H1 (cell line): ENCODE data around the gene FSTL4. TPM values are rescaled to one million over a fixed set of nuclear protein-coding genes. Genes with fewer than 3 reads are reported as not detected.

ENCODE experiments used
- ATF3 ChIP-seq: IDR thresholded peaks from 2 replicates; pipeline ENCODE4 v1.6.1; 2011; ENCODE audit warnings: low read depth, mild to moderate bottlenecking, low read length; ENCODE audit not compliant: insufficient read depth
- E2F6 ChIP-seq: IDR thresholded peaks from 2 replicates; pipeline ENCODE4 v1.6.1; 2012; ENCODE audit warnings: inconsistent platforms
- JUND ChIP-seq: IDR thresholded peaks from 2 replicates; pipeline ENCODE4 v1.6.1; 2011; ENCODE audit warnings: mild to moderate bottlenecking, improper control_type of control experiment, low read length
- TAF7 ChIP-seq: optimal IDR thresholded peaks from 2 replicates; pipeline ENCODE3; 2011; ENCODE audit warnings: low read depth, mild to moderate bottlenecking, inconsistent platforms, low read length, moderate library complexity, borderline replicate concordance
- polyA plus RNA-seq, 7 experiments: library from polyadenylated mRNA; depleted of rRNA in 3 of 7; stranded (reverse) in 5 of 7; unstranded in 2 of 7; fragments of >200 nt in 5 of 7; fragments of 200-250 nt in 2 of 7; gene quantifications; 1 replicate in 5 of 7; 2 replicates in 1 of 7; 4 replicates in 1 of 7; pipeline versions ENCODE4 v1.2.1 to v1.2.3, GENCODE V29; 2011 to 2013; ENCODE audit warnings: missing spikeins in 2 of 7, mixed read lengths in 2 of 7
- total RNA-seq: library from RNA; stranded (reverse); fragmentation: NEBNext Ultra II Directional; extraction: Animal tissue kit (Norgen Biotek cat#: 25700); gene quantifications from 2 replicates; pipeline ENCODE4 v1.2.1, GENCODE V29; 2021

FSTL4 gene
- total and polyA plus RNA-seq, 2 of the 8 experiments (the other 6 are each of a cell fraction or from before 2014, with no cell fraction given): 3.1 to 4.1 TPM

GRCh38 chr5:133398646-133399101 is 213.7 kb downstream of the FSTL4 start (continued):
- no peak for TF ChIP-seq ATF3
- no peak for TF ChIP-seq JUND
- TF ChIP-seq E2F6: no peak
- no peak for TF ChIP-seq TAF7
- TF ChIP-seq, all 59 proteins: peak for 0
